ENCODE results near the gene CNOT4. TPM values are rescaled to one million over a fixed set of nuclear protein-coding genes. Genes with fewer than 3 reads are reported as not detected.

The CNOT4 gene
- total RNA-seq, 1 donor from 2014 or later: 22.8 TPM

DNA sequence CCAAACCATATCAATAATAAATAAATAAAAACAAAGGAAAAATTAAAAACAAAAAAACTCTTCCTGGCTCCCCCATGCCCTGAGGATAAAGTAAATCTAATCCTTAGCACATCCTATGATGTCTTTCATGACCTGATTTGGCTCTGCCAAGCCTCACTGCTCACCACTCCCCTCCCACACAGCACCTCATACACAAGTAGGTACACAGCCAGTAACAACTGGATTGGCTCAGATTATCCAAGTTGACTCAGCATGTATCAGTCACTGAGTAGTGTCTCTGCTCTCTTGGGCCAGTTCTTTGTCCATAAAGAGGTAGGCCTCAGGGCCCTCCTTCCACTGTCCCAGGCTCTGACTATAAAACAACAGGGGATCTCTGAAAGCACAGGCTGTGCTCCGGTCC is 176.7 kb downstream of the CNOT4 start:
- no peaks in the 10 kb centered on the region for H3K9me3 Mint-ChIP-seq (ENCODE audit: unreplicated experiment)
- H3K27me3 Mint-ChIP-seq (ENCODE audit: unreplicated experiment): peaks cover 3% of the 10 kb centered on the region
- TF ChIP-seq, protein P1, sequence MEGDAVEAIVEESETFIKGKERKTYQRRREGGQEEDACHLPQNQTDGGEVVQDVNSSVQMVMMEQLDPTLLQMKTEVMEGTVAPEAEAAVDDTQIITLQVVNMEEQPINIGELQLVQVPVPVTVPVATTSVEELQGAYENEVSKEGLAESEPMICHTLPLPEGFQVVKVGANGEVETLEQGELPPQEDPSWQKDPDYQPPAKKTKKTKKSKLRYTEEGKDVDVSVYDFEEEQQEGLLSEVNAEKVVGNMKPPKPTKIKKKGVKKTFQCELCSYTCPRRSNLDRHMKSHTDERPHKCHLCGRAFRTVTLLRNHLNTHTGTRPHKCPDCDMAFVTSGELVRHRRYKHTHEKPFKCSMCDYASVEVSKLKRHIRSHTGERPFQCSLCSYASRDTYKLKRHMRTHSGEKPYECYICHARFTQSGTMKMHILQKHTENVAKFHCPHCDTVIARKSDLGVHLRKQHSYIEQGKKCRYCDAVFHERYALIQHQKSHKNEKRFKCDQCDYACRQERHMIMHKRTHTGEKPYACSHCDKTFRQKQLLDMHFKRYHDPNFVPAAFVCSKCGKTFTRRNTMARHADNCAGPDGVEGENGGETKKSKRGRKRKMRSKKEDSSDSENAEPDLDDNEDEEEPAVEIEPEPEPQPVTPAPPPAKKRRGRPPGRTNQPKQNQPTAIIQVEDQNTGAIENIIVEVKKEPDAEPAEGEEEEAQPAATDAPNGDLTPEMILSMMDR (IDR thresholded peaks at IDR 0.05): no peak
- no peak overlapping the region for H3K27ac Mint-ChIP-seq (ENCODE audit: unreplicated experiment)
- no peak for DNase-seq (ENCODE audit: extremely low spot score, unreplicated experiment)
- H3K4me3 Mint-ChIP-seq (ENCODE audit: unreplicated experiment): no peak overlapping the region
- H3K36me3 Mint-ChIP-seq (ENCODE audit: unreplicated experiment): no peaks in the 10 kb centered on the region
- H3K4me1 Mint-ChIP-seq (ENCODE audit: unreplicated experiment): no peaks in the 10 kb centered on the region

DNA sequence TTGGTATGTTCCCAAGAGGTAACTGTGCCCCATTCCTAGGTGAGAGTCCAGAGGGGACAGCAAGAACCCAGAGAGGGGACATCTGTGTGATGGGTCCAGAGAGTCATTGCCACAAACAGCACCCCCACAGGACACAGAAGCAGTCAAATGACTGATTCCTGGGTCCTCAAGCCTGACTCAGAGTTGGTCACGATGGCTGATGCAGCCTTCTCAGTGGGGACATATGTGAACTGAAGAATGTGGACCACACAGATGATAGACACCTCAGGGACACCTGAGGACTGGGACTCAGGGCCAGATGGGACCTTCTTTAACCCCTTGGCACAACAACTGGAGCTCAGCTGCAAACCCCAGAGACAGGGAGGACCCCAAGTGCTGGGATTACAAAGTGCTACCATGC is 179.8 kb downstream of the CNOT4 start:
- TF ChIP-seq, protein P1 (IDR thresholded peaks at IDR 0.05): no peak
- no peaks in the 10 kb centered on the region for H3K36me3 Mint-ChIP-seq (ENCODE audit: unreplicated experiment)
- DNase-seq (ENCODE audit: extremely low spot score, unreplicated experiment): no peak
- H3K27ac Mint-ChIP-seq (ENCODE audit: unreplicated experiment): no peak overlapping the region
- no peak overlapping the region for H3K4me3 Mint-ChIP-seq (ENCODE audit: unreplicated experiment)
- H3K4me1 Mint-ChIP-seq (ENCODE audit: unreplicated experiment): no peaks in the 10 kb centered on the region
- peaks cover 14% of the 10 kb centered on the region for H3K27me3 Mint-ChIP-seq (ENCODE audit: unreplicated experiment)
- H3K9me3 Mint-ChIP-seq (ENCODE audit: unreplicated experiment): no peaks in the 10 kb centered on the region

DNA sequence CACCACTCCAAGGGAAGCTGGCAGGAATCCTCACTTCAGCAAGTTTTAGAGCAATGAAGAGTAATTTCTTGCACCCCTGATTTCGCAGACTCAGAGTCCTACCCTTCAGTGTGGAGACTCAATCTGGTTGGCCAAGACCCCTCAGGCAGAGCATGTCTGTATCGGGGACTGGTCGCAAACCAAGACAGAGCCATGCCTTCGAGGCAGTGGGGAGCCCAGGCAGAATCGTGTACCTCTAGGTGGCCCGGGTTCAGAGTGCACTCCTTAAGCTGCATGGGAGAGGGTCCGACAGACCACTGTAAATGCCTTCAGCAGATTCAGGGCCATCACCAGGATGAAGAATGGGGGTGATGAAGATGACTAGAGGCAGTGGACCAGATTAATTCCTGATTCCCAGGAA is 181.4 kb downstream of the CNOT4 start:
- H3K9me3 Mint-ChIP-seq (ENCODE audit: unreplicated experiment): no peaks in the 10 kb centered on the region
- no peak for DNase-seq (ENCODE audit: extremely low spot score, unreplicated experiment)
- no peak overlapping the region for H3K4me3 Mint-ChIP-seq (ENCODE audit: unreplicated experiment)
- no peaks in the 10 kb centered on the region for H3K36me3 Mint-ChIP-seq (ENCODE audit: unreplicated experiment)
- no peak overlapping the region for H3K27ac Mint-ChIP-seq (ENCODE audit: unreplicated experiment)
- H3K4me1 Mint-ChIP-seq (ENCODE audit: unreplicated experiment): no peaks in the 10 kb centered on the region
- peaks cover 14% of the 10 kb centered on the region for H3K27me3 Mint-ChIP-seq (ENCODE audit: unreplicated experiment)
- TF ChIP-seq, protein P1 (IDR thresholded peaks at IDR 0.05): no peak

DNA sequence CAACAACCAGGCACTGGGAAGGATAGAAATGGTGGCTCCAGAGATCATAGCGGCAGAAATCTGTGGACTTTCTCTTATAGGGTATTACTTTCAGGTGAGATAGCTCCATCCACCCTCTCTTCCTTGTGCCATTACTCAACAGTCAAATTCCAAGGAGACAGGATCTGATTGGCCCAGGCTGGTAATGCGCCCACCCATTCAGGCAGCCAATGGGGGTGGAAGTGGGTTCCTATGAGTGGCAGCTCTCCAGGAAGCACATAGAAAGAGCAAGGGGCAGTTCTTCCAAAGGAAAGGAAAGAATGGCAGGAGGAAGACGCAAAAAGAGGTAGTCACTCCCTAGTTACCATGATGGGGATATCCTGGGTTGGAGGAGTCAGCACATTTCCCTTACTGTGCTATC is 181.8 kb downstream of the CNOT4 start:
- H3K27ac Mint-ChIP-seq (ENCODE audit: unreplicated experiment): no peak overlapping the region
- H3K4me3 Mint-ChIP-seq (ENCODE audit: unreplicated experiment): no peak overlapping the region
- H3K27me3 Mint-ChIP-seq (ENCODE audit: unreplicated experiment): peaks cover 14% of the 10 kb centered on the region
- no peak for DNase-seq (ENCODE audit: extremely low spot score, unreplicated experiment)
- TF ChIP-seq, protein P1 (IDR thresholded peaks at IDR 0.05): no peak
- no peaks in the 10 kb centered on the region for H3K4me1 Mint-ChIP-seq (ENCODE audit: unreplicated experiment)
- no peaks in the 10 kb centered on the region for H3K36me3 Mint-ChIP-seq (ENCODE audit: unreplicated experiment)
- no peaks in the 10 kb centered on the region for H3K9me3 Mint-ChIP-seq (ENCODE audit: unreplicated experiment)

DNA sequence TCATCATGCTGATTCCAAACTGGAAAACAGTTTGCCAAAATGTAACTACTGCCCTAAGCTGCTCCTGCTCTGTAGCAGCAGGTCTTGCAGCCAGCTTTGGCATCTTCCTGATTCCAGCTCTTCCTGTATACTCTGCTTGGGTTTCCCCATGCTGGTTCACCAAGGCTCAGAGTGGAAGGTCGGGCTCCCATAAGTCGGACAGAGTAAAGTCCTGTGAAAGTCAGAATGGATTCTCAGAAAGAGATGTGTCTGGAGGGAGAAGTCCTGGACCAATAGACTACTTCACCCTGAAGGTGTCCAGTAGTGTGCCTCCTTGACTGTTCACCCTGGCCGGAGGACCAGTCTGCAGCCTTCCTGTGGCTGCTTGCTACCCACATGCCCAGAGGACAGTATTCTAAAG is 182.4 kb downstream of the CNOT4 start:
- Mint-ChIP-seq H3K27ac (ENCODE audit: unreplicated experiment) (no peak overlapping the region), H3K36me3 (ENCODE audit: unreplicated experiment) (no peaks in the 10 kb centered on the region), H3K27me3 (ENCODE audit: unreplicated experiment) (peaks cover 14% of the 10 kb centered on the region), H3K4me1 (ENCODE audit: unreplicated experiment) (no peaks in the 10 kb centered on the region), H3K4me3 (ENCODE audit: unreplicated experiment) (no peak overlapping the region), H3K9me3 (ENCODE audit: unreplicated experiment) (no peaks in the 10 kb centered on the region)
- DNase-seq (ENCODE audit: extremely low spot score, unreplicated experiment): no peak
- TF ChIP-seq, protein P1 (IDR thresholded peaks at IDR 0.05): no peak
